Prostate gland (tissue), 2 donors: Measurements from ENCODE around the gene SCNN1A. TPM values are rescaled to one million over a fixed set of nuclear protein-coding genes. Genes with fewer than 3 reads are reported as not detected.

ENCODE experiments used
- DNase-seq: peaks from one replicate; pipeline ENCODE4 v3.0.0-alpha.2; 2019; ENCODE audit warnings: low spot score
- H3K27ac ChIP-seq, 2 donors: fragments of 200-600 bp; sonication (generic); 2 replicates each; pipeline ENCODE4 v1.5.1; 2017 to 2019
- H3K27me3 ChIP-seq: fragments of 200-600 bp; sonication (generic); replicated peaks from 2 replicates; pipeline ENCODE4 v1.5.1; 2019; ENCODE audit not compliant: insufficient read depth
- H3K36me3 ChIP-seq, 2 donors: fragments of 200-600 bp; sonication (generic); 1 replicate in 1 of 2; 2 replicates in 1 of 2; pipeline versions ENCODE4 v1.5.1 to v1.8.1; 2017 to 2019
- H3K4me1 ChIP-seq: fragments of 200-600 bp; sonication (generic); replicated peaks from 2 replicates; pipeline ENCODE4 v1.5.1; 2019
- H3K4me3 ChIP-seq, 2 donors: fragments of 200-600 bp; sonication (generic); 2 replicates each; pipeline ENCODE4 v1.5.1; 2017 to 2019
- H3K9me3 ChIP-seq: fragments of 200-600 bp; sonication (generic); 2 replicates; pipeline ENCODE4 v1.5.1; 2017
- POLR2A ChIP-seq: fragments of 450-650 bp; IDR thresholded peaks from one replicate; pipeline ENCODE4 v1.6.1; 2016; ENCODE audit warnings: antibody characterized with exemption, mild to moderate bottlenecking
- POLR2AphosphoS5 ChIP-seq: sonication (generic); formaldehyde crosslinking; IDR thresholded peaks from one replicate; pipeline ENCODE4 v1.6.1; 2017; ENCODE audit warnings: antibody characterized with exemption
- WGBS: methylation state at CpG from one replicate; pipeline ENCODE4 v1.1.5; 2018; 5-methylcytosine and 5-hydroxymethylcytosine counted together
- intact Hi-C: fragments of 100-400 bp; cut with DNase I; formaldehyde crosslinking; loops from one replicate; pipeline ENCODE4 v1.14.2; 2022
- total RNA-seq, 2 donors: library from RNA; depleted of rRNA; stranded (reverse); fragments of >200 nt; gene quantifications; one replicate each; pipeline ENCODE4 v1.1.0, GENCODE V29; 2016
- TF ChIP-seq, protein P1 (sequence below), 4 experiments: fragments of 200-600 bp in 2 of 4; fragments of 450-650 bp in 2 of 4; sonication (generic) in 2 of 4; IDR thresholded peaks; 1 replicate in 3 of 4; 2 replicates in 1 of 4; pipeline ENCODE4 v1.5.1; 2016 to 2019; ENCODE audit warnings: antibody characterized with exemption in 4 of 4, mild to moderate bottlenecking in 2 of 4, moderate library complexity in 2 of 4

Gene SCNN1A
- total RNA-seq, 2 donors from 2014 or later = 128 to 211 TPM

GRCh38 chr12:6310771-6311610 lies 64.4 kb downstream of the SCNN1A start:
- no peaks in the 10 kb centered on the region for H3K4me1 ChIP-seq
- intact Hi-C loops = no loop called here

DNA sequence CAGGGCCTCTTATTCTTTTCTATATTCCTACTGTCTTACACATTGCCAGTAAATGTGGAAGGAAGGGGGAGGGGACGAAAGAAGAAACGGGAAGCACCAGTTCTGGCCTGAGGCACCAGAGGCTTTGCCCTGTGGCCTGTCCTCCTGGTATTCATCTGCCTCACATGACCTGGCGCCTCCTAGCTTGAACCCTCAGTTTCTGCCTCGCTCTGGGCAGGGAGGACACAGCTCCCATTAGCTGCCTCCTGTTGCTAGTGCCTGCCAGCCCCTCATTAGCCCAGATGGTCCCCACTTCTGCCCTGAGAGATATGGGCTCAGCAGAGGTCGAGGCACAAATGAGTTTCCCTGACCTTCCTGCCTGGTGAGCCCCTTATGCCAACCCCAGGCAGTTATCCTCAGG lies 67.8 kb downstream of the SCNN1A start:
- 83% methylated on average over 5 of the region's 5 CpGs for WGBS
- Histone ChIP-seq H3K9me3 (no peaks in the 10 kb centered on the region), H3K4me1 (no peaks in the 10 kb centered on the region), H3K27me3 (no peaks in the 10 kb centered on the region), H3K27ac (no peak overlapping the region), H3K4me3 (no peak overlapping the region), H3K36me3 (no peaks in the 10 kb centered on the region)
- DNase-seq = no peak
- TF ChIP-seq POLR2A (no peak), POLR2AphosphoS5 (no peak)
- TF ChIP-seq, protein P1, sequence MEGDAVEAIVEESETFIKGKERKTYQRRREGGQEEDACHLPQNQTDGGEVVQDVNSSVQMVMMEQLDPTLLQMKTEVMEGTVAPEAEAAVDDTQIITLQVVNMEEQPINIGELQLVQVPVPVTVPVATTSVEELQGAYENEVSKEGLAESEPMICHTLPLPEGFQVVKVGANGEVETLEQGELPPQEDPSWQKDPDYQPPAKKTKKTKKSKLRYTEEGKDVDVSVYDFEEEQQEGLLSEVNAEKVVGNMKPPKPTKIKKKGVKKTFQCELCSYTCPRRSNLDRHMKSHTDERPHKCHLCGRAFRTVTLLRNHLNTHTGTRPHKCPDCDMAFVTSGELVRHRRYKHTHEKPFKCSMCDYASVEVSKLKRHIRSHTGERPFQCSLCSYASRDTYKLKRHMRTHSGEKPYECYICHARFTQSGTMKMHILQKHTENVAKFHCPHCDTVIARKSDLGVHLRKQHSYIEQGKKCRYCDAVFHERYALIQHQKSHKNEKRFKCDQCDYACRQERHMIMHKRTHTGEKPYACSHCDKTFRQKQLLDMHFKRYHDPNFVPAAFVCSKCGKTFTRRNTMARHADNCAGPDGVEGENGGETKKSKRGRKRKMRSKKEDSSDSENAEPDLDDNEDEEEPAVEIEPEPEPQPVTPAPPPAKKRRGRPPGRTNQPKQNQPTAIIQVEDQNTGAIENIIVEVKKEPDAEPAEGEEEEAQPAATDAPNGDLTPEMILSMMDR (IDR thresholded peaks at IDR 0.05) = no peak
- intact Hi-C loops = no loop called here

More at GRCh38 chr12:6310771-6311610, 64.4 kb downstream of the SCNN1A start:
- Histone ChIP-seq H3K36me3 (no peaks in the 10 kb centered on the region), H3K4me3 (peak overlapping the region; percentile 39 to 52), H3K27ac (peak overlapping the region; percentile 55 to 72), H3K27me3 (no peaks in the 10 kb centered on the region), H3K9me3 (no peaks in the 10 kb centered on the region)
- TF ChIP-seq POLR2A (no peak), POLR2AphosphoS5 (no peak)
- TF ChIP-seq, protein P1 (IDR thresholded peaks at IDR 0.05) = no peak
- WGBS = 20% methylated on average over 40 of the region's 43 CpGs
- no peak for DNase-seq

GRCh38 chr12:6306599-6307220 lies 68.7 kb downstream of the SCNN1A start:
- H3K4me3 ChIP-seq = no peak overlapping the region
- no peaks in the 10 kb centered on the region for H3K9me3 ChIP-seq
- no peak overlapping the region for H3K27ac ChIP-seq
- no peaks in the 10 kb centered on the region for H3K36me3 ChIP-seq
- TF ChIP-seq POLR2A (no peak), POLR2AphosphoS5 (no peak)
- TF ChIP-seq, protein P1 (IDR thresholded peaks at IDR 0.05) = no peak
- no peak for DNase-seq
- no peaks in the 10 kb centered on the region for H3K4me1 ChIP-seq
- intact Hi-C loops = no loop called here
- 93% methylated on average over 11 of the region's 11 CpGs for WGBS
- H3K27me3 ChIP-seq = no peaks in the 10 kb centered on the region

- no peak for DNase-seq
- no peak overlapping the region for H3K27ac ChIP-seq
- H3K9me3 ChIP-seq = no peaks in the 10 kb centered on the region
- no peak for TF ChIP-seq POLR2AphosphoS5
- H3K4me1 ChIP-seq = no peaks in the 10 kb centered on the region
- H3K4me3 ChIP-seq = no peak overlapping the region
- no peaks in the 10 kb centered on the region for H3K36me3 ChIP-seq
- intact Hi-C loops = no loop called here
- 67% methylated on average over 6 of the region's 6 CpGs for WGBS
- no peaks in the 10 kb centered on the region for H3K27me3 ChIP-seq
Observed at GRCh38 chr12:6306151-6306550, 69.2 kb downstream of the SCNN1A start.

DNA sequence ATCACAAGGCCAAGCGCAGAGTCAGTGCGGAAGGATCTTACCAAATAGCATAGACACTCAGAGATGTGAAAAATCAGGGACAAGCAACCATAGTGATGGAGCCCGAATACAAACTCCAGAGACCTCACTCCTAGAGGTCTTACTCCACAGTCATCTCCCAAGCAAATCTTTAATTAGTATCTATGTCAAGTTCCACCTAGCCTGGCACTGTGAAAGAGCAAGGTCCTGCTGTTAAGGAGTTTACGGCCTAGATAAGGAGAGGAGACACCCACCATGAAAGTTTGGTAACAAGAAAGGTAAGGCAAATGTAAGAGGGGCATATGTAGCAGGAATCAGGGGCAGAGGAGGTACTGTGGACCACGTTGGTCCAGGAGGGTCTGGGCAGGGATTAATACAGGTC lies 72.3 kb downstream of the SCNN1A start:
- Histone ChIP-seq H3K4me1 (no peaks in the 10 kb centered on the region), H3K4me3 (no peak overlapping the region), H3K9me3 (no peaks in the 10 kb centered on the region), H3K27ac (no peak overlapping the region), H3K27me3 (no peaks in the 10 kb centered on the region), H3K36me3 (no peaks in the 10 kb centered on the region)
- intact Hi-C loops = no loop called here
- TF ChIP-seq POLR2AphosphoS5 (no peak), POLR2A (no peak)
- TF ChIP-seq, protein P1 (IDR thresholded peaks at IDR 0.05) = no peak
- no peak for DNase-seq
- WGBS = 83% methylated on average over 5 of the region's 5 CpGs
